ENCODE measurements around the gene FAM117A. TPM values are rescaled to one million over a fixed set of nuclear protein-coding genes. Genes with fewer than 3 reads are reported as not detected.
"Not testable (repeated sequence)": the region's sequence is repeated elsewhere in the genome, so short reads cannot be mapped to it uniquely, and the experiment has no call there.

The FAM117A gene
- total RNA-seq, 4 donors from 2014 or later, result 8.6 to 14.6 (median 10.7) TPM

DNA sequence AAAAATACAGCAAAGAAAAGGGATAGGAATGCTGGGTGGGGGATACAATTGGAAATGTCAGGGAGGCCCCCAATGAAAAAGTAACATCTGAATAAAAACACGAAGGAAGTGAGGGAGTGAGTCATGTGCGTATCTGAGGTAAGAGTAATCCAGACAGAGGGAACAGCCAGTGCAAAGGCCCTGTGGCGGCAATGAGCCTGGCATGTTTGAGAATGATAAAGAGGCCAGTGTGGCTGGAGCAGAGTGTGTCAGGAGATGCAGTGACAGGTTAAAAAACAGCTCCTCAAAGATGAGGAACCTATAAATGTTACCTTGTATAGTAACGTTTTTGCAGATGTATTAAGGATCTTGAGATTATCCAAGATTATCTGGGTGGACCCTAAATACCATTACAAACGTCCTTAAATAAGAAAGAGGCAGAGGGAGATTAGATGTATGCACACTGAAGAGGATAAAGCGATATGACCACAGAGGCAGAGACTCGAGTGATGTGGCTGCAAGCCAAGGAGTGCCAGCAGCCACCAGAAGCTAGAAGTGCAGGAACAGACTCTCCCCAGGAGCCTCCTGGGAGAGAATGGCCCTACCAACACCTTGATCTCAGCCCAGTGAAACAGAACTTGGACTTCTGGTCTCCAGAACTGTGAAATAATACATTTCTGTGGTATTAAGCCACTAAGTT is 38.3 kb downstream of the FAM117A start:
- no peak overlapping the region for H3K4me3 ChIP-seq
- DNase-seq, result no peak
- TF ChIP-seq CTCF (IDR thresholded peaks at IDR 0.05) (no peak), EP300 (IDR thresholded peaks at IDR 0.05; ENCODE audit: low read depth) (no peak), POLR2A (IDR thresholded peaks at IDR 0.05) (no peak), POLR2AphosphoS5 (IDR thresholded peaks at IDR 0.05) (no peak)
- H3K27me3 ChIP-seq, result no peaks in the 10 kb centered on the region
- whole genome bisulfite sequencing, 2 donors (ENCODE audit: low coverage in 1 of 2), result 66 to 83% methylated on average over 4 to 7 of the region's 7 CpGs
- peaks cover 0 to 7% (median 0%) of the 10 kb centered on the region in 4 donors for H3K36me3 ChIP-seq
- intact Hi-C loops (cut with DNase I; ENCODE audit: low total_unique reads) (no loop called here), in situ Hi-C loops (cut with MboI; ENCODE audit: low pct_ligation_motif_present in 1 of 4, low pct_unique_long_range_greater_than_20kb in 1 of 4, low sequenced_read_pairs in 3 of 4) (no loop called here)
- peak overlapping the region in 2 of 4 donors; percentile 77 to 79 for H3K27ac ChIP-seq
- peaks cover 11 to 52% (median 16%) of the 10 kb centered on the region in 4 donors for H3K4me1 ChIP-seq
- H3K9me3 ChIP-seq, result no peaks in the 10 kb centered on the region

GRCh38 chr17:49724552-49724951 is 39.4 kb downstream of the FAM117A start:
- H3K27ac ChIP-seq, result peak overlapping the region; percentile 53 to 79 (median 70)
- DNase-seq; H3K27me3 ChIP-seq; intact Hi-C loops (cut with DNase I; ENCODE audit: low total_unique reads); H3K4me3 ChIP-seq; H3K9me3 ChIP-seq; H3K36me3 ChIP-seq: not testable (repeated sequence)
- peaks cover 7 to 42% (median 12%) of the 10 kb centered on the region in 4 donors for H3K4me1 ChIP-seq
- 82 to 87% methylated on average over 4 to 6 of the region's 6 CpGs for WGBS, 2 donors (ENCODE audit: low coverage in 1 of 2)
- in situ Hi-C loops (cut with MboI; ENCODE audit: low pct_ligation_motif_present in 1 of 4, low pct_unique_long_range_greater_than_20kb in 1 of 4, low sequenced_read_pairs in 3 of 4), result loop anchor here in 1 of 4 donors (25.0 kb wide), 1 partner anchor 312 kb away; the partner anchor contains the start of gene PHB1

DNA sequence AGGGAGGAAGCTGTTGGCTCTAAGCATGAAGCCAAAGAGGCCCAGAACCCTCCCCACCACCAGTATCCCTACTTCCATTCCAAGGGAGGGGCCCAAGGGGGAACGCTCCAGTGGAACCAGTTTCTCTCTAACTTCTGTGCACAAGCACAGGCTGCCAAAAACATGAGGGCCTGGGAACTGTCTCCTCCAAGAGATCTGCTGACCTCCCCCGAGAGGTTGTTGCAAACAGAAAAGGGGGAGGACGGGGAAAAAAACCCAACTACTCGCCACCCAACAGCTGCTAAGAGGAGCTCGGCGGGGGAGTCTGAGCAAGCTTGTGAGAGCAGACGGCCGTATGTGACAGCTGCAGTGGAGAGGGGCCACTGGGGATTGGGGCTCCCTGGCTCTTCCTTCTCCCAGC is 40.5 kb downstream of the FAM117A start:
- WGBS, 2 donors (ENCODE audit: low coverage in 1 of 2), result 31 to 70% methylated on average over 7 to 8 of the region's 8 CpGs
- Histone ChIP-seq H3K4me1 (peaks cover 6 to 32% (median 12%) of the 10 kb centered on the region in 4 donors), H3K4me3 (no peak overlapping the region), H3K36me3 (peaks cover 0 to 7% (median 2%) of the 10 kb centered on the region in 4 donors), H3K27me3 (no peaks in the 10 kb centered on the region), H3K27ac (peak overlapping the region; percentile 53 to 79 (median 70)), H3K9me3 (no peaks in the 10 kb centered on the region)
- DNase-seq, result peak; percentile 35
- in situ Hi-C loops (cut with MboI; ENCODE audit: low pct_ligation_motif_present in 1 of 4, low pct_unique_long_range_greater_than_20kb in 1 of 4, low sequenced_read_pairs in 3 of 4) (loop anchor here in 1 of 4 donors (25.0 kb wide), 1 partner anchor 311 kb away; the partner anchor contains the start of gene PHB1), intact Hi-C loops (cut with DNase I; ENCODE audit: low total_unique reads) (no loop called here)
- TF ChIP-seq POLR2A (IDR thresholded peaks at IDR 0.05) (no peak), POLR2AphosphoS5 (IDR thresholded peaks at IDR 0.05) (peak in 2 of 3 donors; percentile 25 to 28), CTCF (IDR thresholded peaks at IDR 0.05) (no peak), EP300 (IDR thresholded peaks at IDR 0.05; ENCODE audit: low read depth) (no peak)

- TF ChIP-seq POLR2AphosphoS5 (IDR thresholded peaks at IDR 0.05) (no peak), CTCF (IDR thresholded peaks at IDR 0.05) (no peak), EP300 (IDR thresholded peaks at IDR 0.05; ENCODE audit: low read depth) (no peak), POLR2A (IDR thresholded peaks at IDR 0.05) (no peak)
- Histone ChIP-seq H3K27me3 (no peaks in the 10 kb centered on the region), H3K4me1 (peaks cover 6 to 30% (median 12%) of the 10 kb centered on the region in 4 donors), H3K36me3 (peaks cover 0 to 7% (median 2%) of the 10 kb centered on the region in 4 donors), H3K4me3 (no peak overlapping the region), H3K9me3 (no peaks in the 10 kb centered on the region), H3K27ac (peak overlapping the region in 3 of 4 donors; percentile 62 to 79 (median 77))
- in situ Hi-C loops (cut with MboI; ENCODE audit: low pct_ligation_motif_present in 1 of 4, low pct_unique_long_range_greater_than_20kb in 1 of 4, low sequenced_read_pairs in 3 of 4), result loop anchor here in 1 of 4 donors (25.0 kb wide), 1 partner anchor 310 kb away; the partner anchor contains the start of gene PHB1
- WGBS, 2 donors (ENCODE audit: low coverage in 1 of 2), result 93 to 100% methylated on average over 3 of the region's 3 CpGs
- intact Hi-C loops (cut with DNase I; ENCODE audit: low total_unique reads), result no loop called here
- no peak for DNase-seq
Measured at GRCh38 chr17:49722066-49722465, 41.9 kb downstream of the FAM117A start.
